GM12878 (cell line): ENCODE data around the gene NCOA6. TPM values are rescaled to one million over a fixed set of nuclear protein-coding genes. Genes with fewer than 3 reads are reported as not detected.

Experiments
- ATAC-seq: fragments of 200-7000 bp; cut with Tn5 transposase; 3 replicates; pipeline ENCODE4 v1.9.1; 2020; ENCODE audit warnings: mild to moderate bottlenecking, moderate library complexity
- BruUV-seq: library from RNA; stranded (reverse); fragments of 400-500 nt; replicated peaks from 2 replicates; lab custom pipeline; 2021; lab: Mats Ljungman, UMichigan
- CTCF ChIA-PET: fragments of 300-600 bp; sonication (Branson Sonifier 250); formaldehyde crosslinking; extraction: SDS; loops from one replicate; lab custom pipeline; 2021; ENCODE audit warnings: inconsistent platforms; lab: Yijun Ruan, JAX
- POLR2A ChIA-PET: fragments of 350-600 bp; formaldehyde crosslinking; extraction: SDS; loops from one replicate; lab custom pipeline; 2021; ENCODE audit warnings: inconsistent platforms; lab: Charles Lee
- RAD21 ChIA-PET: fragments of 300-600 bp; sonication (Branson Sonifier 250); formaldehyde crosslinking; loops from one replicate; lab custom pipeline; 2023; ENCODE audit warnings: antibody characterized with exemption; ENCODE audit not compliant: unreplicated experiment; lab: Charles Lee
- SMC1A ChIA-PET: fragments of 300-600 bp; sonication (Branson Sonifier 250); formaldehyde crosslinking; loops from one replicate; lab custom pipeline; 2023; ENCODE audit not compliant: unreplicated experiment, uncharacterized antibody; lab: Charles Lee
- DNase-seq: peaks from one replicate; pipeline ENCODE4 v3.0.0-alpha.2; 2011; ENCODE audit warnings: low read depth, low spot score
- FAIRE-seq: peaks from 3 replicates; lab custom pipeline; 2011; peaks lifted over from hg19 to GRCh38; lab: Jason Lieb, UNC
- H2AFZ ChIP-seq: 2 replicates; pipeline ENCODE4 v1.6.0; 2011; ENCODE audit warnings: low read depth, low read length, control low read depth; ENCODE audit not compliant: control insufficient read depth
- H3K27ac ChIP-seq: 2 replicates; pipeline ENCODE4 v1.5.1; 2011; ENCODE audit warnings: control low read depth; ENCODE audit not compliant: control insufficient read depth, insufficient read depth
- H3K27me3 ChIP-seq, 2 experiments: replicated peaks in 1 of 2; 2 replicates each; pipeline versions ENCODE4 v1.6.0 to v1.6.1; 2011; ENCODE audit warnings: low read length in 1 of 2; ENCODE audit not compliant: control insufficient read depth in 2 of 2, insufficient read depth in 2 of 2
- H3K36me3 ChIP-seq, 2 experiments: 2 replicates each; pipeline ENCODE4 v1.5.1; 2011; ENCODE audit warnings: low read length in 1 of 2; ENCODE audit not compliant: control insufficient read depth in 2 of 2, insufficient read depth in 2 of 2
- H3K4me1 ChIP-seq: 2 replicates; pipeline ENCODE4 v1.6.1; 2011; ENCODE audit warnings: mild to moderate bottlenecking, low read length, moderate library complexity, mixed read lengths; ENCODE audit not compliant: control insufficient read depth, insufficient read depth
- H3K4me2 ChIP-seq: 2 replicates; pipeline ENCODE4 v1.6.0; 2011; ENCODE audit warnings: control low read depth; ENCODE audit not compliant: control insufficient read depth, insufficient read depth
- H3K4me3 ChIP-seq: fragments of 200-600 bp; sonication (generic); 2 replicates; pipeline ENCODE4 v1.5.1; 2016
- H3K79me2 ChIP-seq: 2 replicates; pipeline ENCODE4 v1.6.0; 2011; ENCODE audit warnings: low read length; ENCODE audit not compliant: control insufficient read depth, insufficient read depth
- H3K9ac ChIP-seq: 2 replicates; pipeline ENCODE4 v1.8.0; 2011; ENCODE audit warnings: low read length, control low read depth, mixed read lengths; ENCODE audit not compliant: control insufficient read depth, insufficient read depth
- H3K9me3 ChIP-seq: replicated peaks from 3 replicates; pipeline ENCODE4 v1.5.1; 2011; ENCODE audit warnings: mild to moderate bottlenecking, low read length; ENCODE audit not compliant: control insufficient read depth, insufficient read depth
- H4K20me1 ChIP-seq: 2 replicates; pipeline ENCODE4 v1.6.0; 2011; ENCODE audit not compliant: control insufficient read depth, insufficient read depth
- CBFB ChIP-seq: IDR thresholded peaks from 2 replicates; pipeline ENCODE4 v1.6.1; 2016; ENCODE audit warnings: antibody characterized with exemption, low read depth
- DPF2 ChIP-seq: fragments of 450-650 bp; IDR thresholded peaks from 2 replicates; pipeline ENCODE4 v1.6.1; 2017; ENCODE audit warnings: mild to moderate bottlenecking
- ETV6 ChIP-seq, 2 experiments: fragments of 450-650 bp in 1 of 2; IDR thresholded peaks in 1 of 2; conservative IDR thresholded peaks in 1 of 2; 2 replicates each; pipeline ENCODE4 v1.6.1; 2014; ENCODE audit warnings: antibody characterized with exemption in 1 of 2, borderline replicate concordance in 1 of 2, low read depth in 1 of 2, mild to moderate bottlenecking in 1 of 2, moderate library complexity in 1 of 2
- EZH2 ChIP-seq: IDR thresholded peaks from 2 replicates; pipeline ENCODE4 v1.6.1; 2012; ENCODE audit warnings: low read depth, mild to moderate bottlenecking, control low read depth, inconsistent platforms, low read length, borderline replicate concordance; ENCODE audit not compliant: control insufficient read depth
- FOS ChIP-seq: IDR thresholded peaks from 3 replicates; pipeline ENCODE4 v1.6.1; 2011; ENCODE audit warnings: borderline replicate concordance; ENCODE audit not compliant: insufficient read length; ENCODE audit errors: extremely low read depth
- GATAD2B ChIP-seq: fragments of 450-650 bp; conservative IDR thresholded peaks from 2 replicates; pipeline ENCODE4 v1.6.1; 2017; ENCODE audit warnings: low read depth, mild to moderate bottlenecking, moderate library complexity
- HDGF ChIP-seq: fragments of 450-650 bp; IDR thresholded peaks from 2 replicates; pipeline ENCODE4 v1.6.1; 2016; ENCODE audit warnings: antibody characterized with exemption
- HSF1 ChIP-seq: fragments of 150-350 bp; IDR thresholded peaks from 2 replicates; pipeline ENCODE4 v1.6.1; 2014; ENCODE audit warnings: mild to moderate bottlenecking, low read depth, low read length
- JUND ChIP-seq: IDR thresholded peaks from 2 replicates; pipeline ENCODE4 v1.6.1; 2012; ENCODE audit warnings: low read depth, mild to moderate bottlenecking, low read length, improper control_type of control experiment, moderate library complexity
- LARP7 ChIP-seq: fragments of 450-650 bp; IDR thresholded peaks from 2 replicates; pipeline ENCODE4 v1.6.1; 2017; ENCODE audit warnings: mild to moderate bottlenecking
- MTA2 ChIP-seq: fragments of 450-650 bp; IDR thresholded peaks from 2 replicates; pipeline ENCODE4 v1.6.1; 2016; ENCODE audit warnings: low read depth, mild to moderate bottlenecking, moderate library complexity
- MYC ChIP-seq: IDR thresholded peaks from 2 replicates; pipeline ENCODE4 v1.6.1; 2011; ENCODE audit warnings: mild to moderate bottlenecking, low read length, moderate library complexity, inconsistent platforms; ENCODE audit not compliant: insufficient read depth, insufficient replicate concordance, insufficient read length, severe bottlenecking
- NFYA ChIP-seq: IDR thresholded peaks from 2 replicates; pipeline ENCODE4 v1.6.1; 2011; ENCODE audit warnings: low read depth, mild to moderate bottlenecking, low read length, improper control_type of control experiment, borderline replicate concordance
- NFYB ChIP-seq: IDR thresholded peaks from 2 replicates; pipeline ENCODE4 v1.6.1; 2011; ENCODE audit warnings: low read depth, mild to moderate bottlenecking, low read length, improper control_type of control experiment, moderate library complexity; ENCODE audit not compliant: insufficient read depth
- PML ChIP-seq: IDR thresholded peaks from 2 replicates; pipeline ENCODE4 v1.6.1; 2012; ENCODE audit warnings: low read length, inconsistent platforms
- POLR2A ChIP-seq: IDR thresholded peaks from 2 replicates; pipeline ENCODE4 v1.6.1; 2011; ENCODE audit warnings: low read depth, mild to moderate bottlenecking, low read length
- POLR2AphosphoS2 ChIP-seq: IDR thresholded peaks from 2 replicates; pipeline ENCODE4 v1.6.1; 2011; ENCODE audit warnings: low read depth, mild to moderate bottlenecking, low read length, improper control_type of control experiment, moderate library complexity
- RBBP5 ChIP-seq: fragments of 200-600 bp; sonication (generic); conservative IDR thresholded peaks from 2 replicates; pipeline ENCODE4 v1.6.1; 2016
- RUNX3 ChIP-seq: IDR thresholded peaks from 2 replicates; pipeline ENCODE4 v1.6.1; 2012; ENCODE audit warnings: low read length, inconsistent platforms
- ZNF592 ChIP-seq: fragments of 450-650 bp; IDR thresholded peaks from 2 replicates; pipeline ENCODE4 v1.6.1; 2017; ENCODE audit warnings: mild to moderate bottlenecking, moderate library complexity
- ZSCAN29 ChIP-seq: fragments of 450-650 bp; IDR thresholded peaks from 2 replicates; pipeline ENCODE4 v1.6.1; 2017; ENCODE audit warnings: mild to moderate bottlenecking, moderate library complexity
- WGBS: methylation state at CpG from one replicate; pipeline ENCODE4 v1.1.6; 2016; ENCODE audit warnings: low lambda C conversion rate; ENCODE audit not compliant: insufficient replicate concordance, insufficient coverage; ENCODE audit errors: missing lambda C conversion rate; 5-methylcytosine and 5-hydroxymethylcytosine counted together
- in situ Hi-C: fragments of 300-500 bp; cut with MboI; formaldehyde crosslinking; loops from 9 replicates; pipeline ENCODE4 v1.14.3; 2018; ENCODE audit warnings: mixed read lengths
- intact Hi-C: fragments of 100-400 bp; cut with micrococcal nuclease; formaldehyde crosslinking; loops from one replicate; pipeline ENCODE4 v1.14.2; 2022; ENCODE audit not compliant: unreplicated experiment
- polyA plus RNA-seq, 11 experiments: library from polyadenylated mRNA; depleted of rRNA in 4 of 11; unstranded in 6 of 11; stranded (reverse) in 5 of 11; fragments of >200 nt; fragmentation: Nextera tagmentation in 4 of 11; fragmentation: Illumina TruSeq in 1 of 11; extraction: Ambion mirVana in 4 of 11; extraction: Trizol in 1 of 11; gene quantifications; 1 replicate in 1 of 11; 2 replicates in 10 of 11; pipeline versions ENCODE4 v1.2.1 to v1.2.3, GENCODE V29; 2011 to 2016; ENCODE audit warnings: inconsistent platforms in 2 of 11, missing spikeins in 2 of 11, low read depth in 1 of 11
- total RNA-seq, 4 experiments: library from RNA; depleted of rRNA in 3 of 4; stranded (reverse); fragments of >200 nt in 3 of 4; fragmentation: Illumina TruSeq in 1 of 4; extraction: Trizol in 1 of 4; gene quantifications; 2 replicates each; pipeline versions ENCODE4 v1.2.1 to v1.2.3, GENCODE V29; 2013 to 2021

The NCOA6 gene
- total and polyA plus RNA-seq, 10 of the 15 experiments (the other 5 are each of a cell fraction or from before 2014, with no cell fraction given): 6.1 to 20.6 (median 12.6) TPM

- TF ChIP-seq DPF2 (no peak), EZH2 (no peak), HDGF (no peak), MTA2 (no peak)
- TF ChIP-seq, all 136 proteins: peak for 0
These were observed 18.0 kb upstream of the NCOA6 start (continued) for GRCh38 chr20:34843421-34843820.

GRCh38 chr20:34842143-34842542 is 16.7 kb upstream of the NCOA6 start:
- 0% methylated on average over 2 of the region's 2 CpGs for WGBS
- ChIA-PET POLR2A (interaction anchor here (0.6 kb wide), 1 partner anchor 830 kb away, joined by 3 read pairs; no protein-coding TSS in a partner anchor), SMC1A (no interaction called here), CTCF (interaction anchor here (0.7 kb wide), 2 partner anchors 201 to 241 kb away, joined by 4 to 5 read pairs; no protein-coding TSS in a partner anchor), RAD21 (no interaction called here)
- Histone ChIP-seq H2AFZ (no peak overlapping the region), H3K9me3 (no peaks in the 10 kb centered on the region), H3K27me3 (no peaks in the 10 kb centered on the region), H3K9ac (no peak overlapping the region), H3K27ac (no peak overlapping the region), H3K4me3 (no peak overlapping the region), H3K36me3 (no peaks in the 10 kb centered on the region), H3K4me2 (no peak overlapping the region), H3K4me1 (no peaks in the 10 kb centered on the region), H4K20me1 (no peaks in the 10 kb centered on the region), H3K79me2 (no peaks in the 10 kb centered on the region)
- in situ Hi-C loops: loop anchor here (25.0 kb wide), 1 partner anchor 420 kb away; no protein-coding TSS in a partner anchor
- FAIRE-seq: no peak
- DNase-seq: no peak
- BruUV-seq: no TSS peak
- no peak for ATAC-seq
- intact Hi-C loops: no loop called here
- TF ChIP-seq FOS: no peak
- no peak for TF ChIP-seq HSF1
- no peak for TF ChIP-seq LARP7
- no peak for TF ChIP-seq RBBP5
- TF ChIP-seq ZNF592: no peak
- TF ChIP-seq RUNX3: no peak
- no peak for TF ChIP-seq MYC
- TF ChIP-seq POLR2A: no peak
- no peak for TF ChIP-seq ETV6 (conservative IDR thresholded peaks at IDR 0.05 in 1 of 2, IDR thresholded peaks at IDR 0.05 in 1 of 2; ENCODE audit: borderline replicate concordance in 1 of 2, low read depth in 1 of 2)
- TF ChIP-seq NFYB: no peak
- no peak for TF ChIP-seq ZSCAN29
- TF ChIP-seq POLR2AphosphoS2: no peak
- TF ChIP-seq CBFB: no peak
- no peak for TF ChIP-seq NFYA
- no peak for TF ChIP-seq PML
- no peak for TF ChIP-seq GATAD2B
- no peak for TF ChIP-seq JUND
